ENCODE data around the gene MYBPH. TPM values are rescaled to one million over a fixed set of nuclear protein-coding genes. Genes with fewer than 3 reads are reported as not detected.

MYBPH gene
- polyA plus RNA-seq, 3 donors from 2014 or later, result not detected

DNA sequence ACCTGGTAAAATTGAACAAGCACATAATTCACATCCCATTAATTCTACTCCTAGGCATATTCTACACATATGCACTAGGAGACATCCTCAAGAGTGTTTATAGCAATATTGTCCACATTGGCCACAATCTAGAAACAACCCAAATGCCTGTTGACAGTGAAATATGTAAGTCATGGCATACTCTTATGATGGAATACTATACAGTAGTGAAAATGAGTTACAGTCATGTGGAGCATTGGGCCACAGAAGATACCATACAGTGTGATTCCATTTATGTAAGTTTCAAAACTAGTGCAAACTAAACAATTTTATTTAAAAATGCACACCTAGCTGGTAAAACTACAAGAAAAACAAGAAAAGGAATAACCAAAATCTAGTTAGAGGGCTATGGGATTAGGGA is 34.7 kb upstream of the MYBPH start:
- H3K4me3 Mint-ChIP-seq, result no peak overlapping the region

DNA sequence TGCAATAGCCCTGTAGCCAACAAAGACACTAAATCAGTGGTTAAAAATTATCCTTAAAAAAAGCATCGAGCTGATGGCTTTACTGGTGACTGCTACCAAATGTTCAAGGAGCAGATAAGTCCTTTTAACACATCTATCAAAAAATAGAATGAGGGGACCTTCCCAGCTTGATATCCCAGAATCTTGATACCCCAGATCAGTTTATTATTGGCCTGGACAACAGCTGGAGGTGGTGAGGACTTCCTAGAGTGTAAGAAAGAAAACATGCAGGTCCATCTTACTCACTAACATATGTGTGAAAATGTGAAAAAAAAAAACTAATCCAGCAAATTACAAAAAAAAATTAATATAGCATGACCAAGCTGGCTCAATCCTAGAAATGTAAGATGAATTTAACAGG is 32.6 kb upstream of the MYBPH start:
- Mint-ChIP-seq H3K27ac (no peak overlapping the region), H3K4me1 (no peaks in the 10 kb centered on the region), H3K27me3 (ENCODE audit: low read depth in 3 of 3) (peaks cover 2 to 3% (median 3%) of the 10 kb centered on the region in 3 donors), H3K9me3 (no peaks in the 10 kb centered on the region), H3K4me3 (no peak overlapping the region), H3K36me3 (no peaks in the 10 kb centered on the region)
- DNase-seq, result no peak

More for the DNA sequence above, 34.7 kb upstream of the MYBPH start:
- Mint-ChIP-seq H3K4me1 (no peaks in the 10 kb centered on the region), H3K9me3 (no peaks in the 10 kb centered on the region), H3K27ac (no peak overlapping the region), H3K36me3 (no peaks in the 10 kb centered on the region), H3K27me3 (ENCODE audit: low read depth in 3 of 3) (peaks cover 0 to 8% (median 5%) of the 10 kb centered on the region in 3 donors)
- no peak for DNase-seq

DNA sequence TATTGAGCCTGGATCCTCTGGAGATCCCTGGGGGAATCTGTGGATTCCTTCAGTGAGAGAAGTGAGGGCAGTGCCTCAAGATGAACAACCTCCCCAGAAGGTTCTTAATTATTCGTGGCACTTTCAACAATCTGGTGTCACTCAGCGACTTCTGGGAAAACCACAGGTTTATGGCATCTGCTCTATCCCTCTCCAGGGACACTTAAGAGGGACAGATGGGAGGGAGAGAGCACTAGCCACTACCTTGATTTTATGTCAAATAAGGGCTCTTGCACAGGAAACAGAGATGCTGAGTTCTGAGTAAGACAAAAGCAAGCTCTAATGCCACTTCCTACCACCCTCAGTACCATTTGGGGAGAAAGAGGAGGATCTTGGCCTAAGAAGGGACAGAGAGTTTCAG is 32.1 kb upstream of the MYBPH start:
- Mint-ChIP-seq H3K27ac (no peak overlapping the region), H3K4me1 (no peaks in the 10 kb centered on the region), H3K36me3 (no peaks in the 10 kb centered on the region), H3K4me3 (no peak overlapping the region), H3K27me3 (ENCODE audit: low read depth in 3 of 3) (peaks cover 2 to 3% (median 3%) of the 10 kb centered on the region in 3 donors), H3K9me3 (no peaks in the 10 kb centered on the region)
- no peak for DNase-seq

DNA sequence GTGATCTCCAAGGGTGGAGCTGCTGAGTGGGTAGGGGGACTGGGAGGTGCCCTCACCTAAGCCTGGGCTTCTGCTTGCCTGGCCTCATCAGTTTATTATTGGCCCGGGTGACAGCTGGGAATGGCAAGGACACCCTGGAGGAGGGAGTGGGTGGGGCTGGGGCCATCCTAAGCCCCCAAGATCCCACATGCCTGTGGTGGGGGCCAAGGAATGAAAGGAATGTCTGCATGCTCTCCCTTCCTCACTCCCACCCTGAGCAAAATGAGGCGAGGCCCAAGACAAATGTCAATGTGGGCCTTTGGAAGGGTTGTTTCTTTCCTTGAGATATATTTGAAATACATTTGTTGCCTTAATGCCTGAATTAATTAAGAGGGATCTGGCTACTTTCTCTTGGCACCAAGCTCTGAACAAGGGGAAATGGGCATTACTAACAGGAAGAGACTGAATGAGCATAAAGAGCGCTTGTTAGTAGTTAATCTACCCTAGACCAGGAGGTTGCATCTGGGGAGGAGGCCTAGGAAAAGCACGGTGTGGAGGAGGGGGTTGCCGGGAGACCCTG is 30.6 kb upstream of the MYBPH start:
- H3K27me3 Mint-ChIP-seq (ENCODE audit: low read depth in 3 of 3), result peaks cover 3 to 5% (median 3%) of the 10 kb centered on the region in 3 donors
- H3K4me3 Mint-ChIP-seq, result no peak overlapping the region
- DNase-seq, result no peak
- H3K27ac Mint-ChIP-seq, result no peak overlapping the region
- H3K4me1 Mint-ChIP-seq, result no peaks in the 10 kb centered on the region
- H3K9me3 Mint-ChIP-seq, result no peaks in the 10 kb centered on the region
- no peaks in the 10 kb centered on the region for H3K36me3 Mint-ChIP-seq

DNA sequence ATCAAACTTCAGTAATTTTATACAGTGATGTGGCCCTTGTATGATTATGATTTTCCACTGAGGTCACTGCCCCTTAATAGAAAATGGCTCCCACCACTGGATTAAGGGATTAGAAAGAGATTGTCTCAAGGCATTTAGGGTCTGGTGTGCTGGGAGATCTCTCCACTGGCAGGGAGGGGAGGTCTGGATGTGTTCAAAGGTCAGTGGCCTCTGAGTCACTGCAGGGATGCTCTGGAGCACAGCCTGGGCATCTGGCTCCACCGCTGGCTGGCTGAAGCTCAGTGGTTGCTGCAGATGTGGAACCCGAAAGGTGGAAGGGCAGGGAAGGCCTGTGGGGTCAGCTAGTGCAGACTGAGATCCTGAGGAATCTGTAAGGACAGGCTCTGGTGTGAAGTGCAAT is 29.1 kb upstream of the MYBPH start:
- no peaks in the 10 kb centered on the region for H3K9me3 Mint-ChIP-seq
- H3K4me3 Mint-ChIP-seq, result no peak overlapping the region
- no peaks in the 10 kb centered on the region for H3K36me3 Mint-ChIP-seq
- DNase-seq, result no peak
- no peaks in the 10 kb centered on the region for H3K4me1 Mint-ChIP-seq
- H3K27ac Mint-ChIP-seq, result no peak overlapping the region
- H3K27me3 Mint-ChIP-seq (ENCODE audit: low read depth in 3 of 3), result peaks cover 0 to 7% (median 5%) of the 10 kb centered on the region in 3 donors

DNA sequence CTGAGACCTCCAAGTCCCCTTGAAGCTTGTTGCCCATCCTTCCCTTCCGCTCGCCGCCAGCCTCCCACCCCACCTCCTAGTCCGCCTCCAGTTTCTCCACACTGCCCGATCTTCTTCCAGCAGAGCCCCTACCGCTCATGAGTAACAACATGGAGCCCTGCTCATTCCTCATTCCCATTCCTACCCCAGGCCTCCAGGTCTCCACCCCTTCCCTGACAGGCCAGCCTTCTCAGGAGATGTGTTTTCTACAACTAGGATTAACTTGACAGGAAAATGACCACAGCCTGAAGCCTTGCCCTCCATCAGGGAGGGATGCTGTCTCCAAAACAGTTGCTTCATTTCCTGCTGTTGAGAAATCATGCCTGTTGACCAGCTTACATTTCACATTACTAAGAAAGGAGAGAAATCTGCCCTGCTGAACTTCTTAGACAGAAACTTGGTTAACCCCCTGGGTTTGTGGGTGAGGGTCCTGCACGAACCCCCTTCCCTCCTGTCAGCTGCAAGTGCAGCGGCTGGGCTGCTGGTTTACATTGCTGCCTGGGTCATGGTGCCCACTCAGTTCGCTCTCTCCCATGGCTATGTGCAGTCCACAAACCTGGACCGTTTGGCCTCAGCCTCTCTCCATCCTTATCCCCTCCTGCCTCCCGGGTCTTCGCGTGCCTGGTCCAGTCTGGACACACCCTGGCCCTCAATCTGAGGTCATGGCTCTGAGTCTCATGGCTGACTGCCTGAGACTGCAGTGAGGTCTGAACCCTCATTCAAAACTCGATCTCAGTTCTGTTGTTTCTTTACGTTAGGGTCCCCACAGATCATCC is 27.0 kb upstream of the MYBPH start:
- Mint-ChIP-seq H3K36me3 (no peaks in the 10 kb centered on the region), H3K27ac (no peak overlapping the region), H3K4me3 (no peak overlapping the region), H3K4me1 (no peaks in the 10 kb centered on the region), H3K9me3 (no peaks in the 10 kb centered on the region), H3K27me3 (ENCODE audit: low read depth in 3 of 3) (peaks cover 0 to 10% (median 5%) of the 10 kb centered on the region in 3 donors)
- no peak for DNase-seq

DNA sequence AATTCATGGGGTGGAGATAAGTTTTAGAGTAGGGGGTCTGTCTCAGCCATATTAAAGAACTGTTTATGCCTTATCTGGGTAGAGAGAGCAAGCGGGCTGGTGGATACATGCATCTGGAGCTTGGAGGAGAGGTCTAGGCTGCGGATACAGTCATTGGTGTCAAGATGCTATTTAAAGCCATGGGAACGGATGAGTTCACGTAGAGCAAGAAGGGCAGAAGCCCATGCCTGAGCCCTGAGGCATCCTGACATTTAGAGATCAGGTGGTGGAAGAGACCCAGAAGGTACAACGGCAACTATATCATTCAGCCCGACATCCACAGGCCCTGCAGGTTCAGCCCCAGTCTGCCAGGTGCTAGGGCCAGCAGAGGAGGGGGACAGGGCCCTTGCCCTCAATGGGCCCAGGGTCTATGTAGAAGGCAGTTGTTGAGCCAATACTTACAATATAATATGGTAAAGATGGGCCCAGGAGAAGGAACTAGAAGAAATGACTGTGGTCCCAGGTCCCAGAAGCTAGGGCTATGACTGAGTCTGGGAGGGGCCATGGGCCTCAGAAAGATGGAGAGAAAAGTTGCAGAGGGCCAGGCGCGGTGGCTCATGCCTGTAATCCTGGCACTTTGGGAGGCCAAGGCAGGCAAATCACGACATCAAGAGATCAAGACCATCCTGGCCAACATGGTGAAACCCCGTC is 26.0 kb upstream of the MYBPH start:
- H3K9me3 Mint-ChIP-seq, result no peaks in the 10 kb centered on the region
- no peaks in the 10 kb centered on the region for H3K4me1 Mint-ChIP-seq
- H3K4me3 Mint-ChIP-seq, result no peak overlapping the region
- H3K27me3 Mint-ChIP-seq (ENCODE audit: low read depth in 3 of 3), result peaks cover 0 to 10% (median 5%) of the 10 kb centered on the region in 3 donors
- no peaks in the 10 kb centered on the region for H3K36me3 Mint-ChIP-seq
- no peak overlapping the region for H3K27ac Mint-ChIP-seq
- DNase-seq, result no peak

DNA sequence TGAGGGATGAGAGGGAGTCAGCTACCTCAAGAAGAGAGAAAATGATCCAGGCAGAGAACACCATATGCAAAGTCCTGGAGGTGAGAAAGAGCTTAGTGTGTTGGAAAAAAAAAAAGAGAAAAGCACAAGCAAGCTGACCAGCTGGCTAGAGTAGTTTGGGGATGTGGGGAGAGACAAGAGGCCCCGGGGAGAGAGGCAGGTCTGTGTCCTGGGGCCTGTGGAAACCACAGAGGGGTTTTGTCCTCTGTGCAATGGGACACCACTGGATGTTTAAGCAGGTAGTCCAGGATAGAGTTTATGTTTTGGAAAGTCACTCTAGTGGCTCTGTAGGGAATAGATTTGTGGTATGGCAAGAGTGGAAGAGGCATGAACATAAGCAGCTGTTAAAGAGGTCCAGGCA is 25.3 kb upstream of the MYBPH start:
- H3K9me3 Mint-ChIP-seq, result no peaks in the 10 kb centered on the region
- no peak for DNase-seq
- no peak overlapping the region for H3K4me3 Mint-ChIP-seq
- H3K27me3 Mint-ChIP-seq (ENCODE audit: low read depth in 3 of 3), result peaks cover 0 to 10% (median 5%) of the 10 kb centered on the region in 3 donors
- H3K27ac Mint-ChIP-seq, result no peak overlapping the region
- H3K4me1 Mint-ChIP-seq, result no peaks in the 10 kb centered on the region
- H3K36me3 Mint-ChIP-seq, result no peaks in the 10 kb centered on the region

DNA sequence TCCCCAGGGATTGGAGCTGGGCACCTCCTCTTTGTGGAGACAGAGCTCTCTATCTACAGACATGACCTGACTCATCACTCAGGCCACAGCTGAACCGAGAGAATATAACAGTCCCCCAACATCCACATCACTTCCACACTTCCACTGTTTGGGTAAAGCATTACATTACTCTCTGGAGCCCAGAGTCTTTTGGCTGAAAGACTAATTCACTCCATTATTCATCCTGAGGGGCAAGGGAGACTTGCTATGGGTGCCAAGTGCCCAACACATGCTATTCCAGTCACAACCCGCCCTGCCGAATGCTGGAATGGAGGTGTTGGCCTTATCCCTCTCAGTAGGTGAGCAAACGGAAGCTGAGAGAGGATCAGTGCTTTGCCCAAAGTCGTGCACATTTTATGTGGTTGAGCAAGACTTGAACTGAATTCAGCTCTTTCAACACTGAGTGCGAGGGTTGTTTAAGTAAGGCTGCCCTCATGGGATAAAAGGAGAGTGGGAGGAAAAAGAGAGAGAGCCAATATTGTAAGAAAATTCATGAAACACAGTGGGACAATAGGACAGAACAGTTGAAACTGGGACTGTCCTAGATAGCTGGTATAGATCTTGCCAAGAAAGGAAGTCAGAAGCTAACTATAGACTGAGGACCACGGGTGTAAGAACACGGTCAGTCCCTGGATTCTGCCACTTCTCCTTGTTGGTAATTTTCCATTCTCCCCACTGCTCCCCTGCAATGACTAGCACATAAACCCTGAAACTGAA is 24.4 kb upstream of the MYBPH start:
- Mint-ChIP-seq H3K4me1 (no peaks in the 10 kb centered on the region), H3K27me3 (ENCODE audit: low read depth in 3 of 3) (peaks cover 0 to 12% (median 6%) of the 10 kb centered on the region in 3 donors), H3K9me3 (no peaks in the 10 kb centered on the region), H3K27ac (no peak overlapping the region), H3K36me3 (no peaks in the 10 kb centered on the region), H3K4me3 (no peak overlapping the region)
- DNase-seq, result no peak

DNA sequence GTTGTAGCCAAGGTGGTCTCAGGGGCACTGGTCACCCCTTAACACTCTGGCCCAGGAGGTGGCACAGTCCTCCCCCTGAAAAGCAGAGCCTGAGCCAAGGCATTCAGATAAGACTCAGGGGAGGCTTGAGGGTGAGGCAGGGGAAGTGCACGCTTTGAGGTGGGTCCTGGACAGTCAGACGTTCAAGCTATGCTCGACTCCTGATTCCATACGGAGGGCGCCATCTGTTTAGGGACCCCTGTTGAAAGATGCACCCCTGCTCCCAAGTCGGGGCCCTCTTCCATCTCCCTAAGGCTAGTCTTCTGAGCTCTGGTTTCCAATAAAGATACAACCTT is 23.8 kb upstream of the MYBPH start:
- DNase-seq, result no peak
- Mint-ChIP-seq H3K4me3 (no peak overlapping the region), H3K27ac (no peak overlapping the region), H3K36me3 (no peaks in the 10 kb centered on the region), H3K4me1 (no peaks in the 10 kb centered on the region), H3K9me3 (no peaks in the 10 kb centered on the region), H3K27me3 (ENCODE audit: low read depth in 3 of 3) (peaks cover 0 to 12% (median 6%) of the 10 kb centered on the region in 3 donors)

DNA sequence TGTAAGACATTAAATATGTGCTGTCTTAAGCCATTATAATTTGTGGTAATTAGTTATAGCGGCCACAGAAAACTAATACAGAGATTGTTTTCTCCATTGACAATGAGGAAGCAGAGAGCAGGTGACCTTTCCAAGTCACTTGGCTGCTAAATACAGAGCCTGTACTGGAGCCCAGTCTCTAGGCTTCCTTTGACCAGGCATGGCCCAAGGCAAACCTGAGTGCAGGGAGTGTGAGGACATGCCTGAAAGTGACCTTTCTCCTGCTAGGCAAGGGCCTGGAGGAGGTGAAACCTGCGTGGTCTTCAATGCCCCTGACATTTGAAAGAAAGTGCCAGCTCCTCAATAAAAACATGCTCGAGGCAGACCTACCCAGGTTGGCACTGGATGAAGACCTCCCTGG is 23.4 kb upstream of the MYBPH start:
- no peak overlapping the region for H3K27ac Mint-ChIP-seq
- no peaks in the 10 kb centered on the region for H3K9me3 Mint-ChIP-seq
- no peaks in the 10 kb centered on the region for H3K4me1 Mint-ChIP-seq
- DNase-seq, result no peak
- no peak overlapping the region for H3K4me3 Mint-ChIP-seq
- no peaks in the 10 kb centered on the region for H3K36me3 Mint-ChIP-seq
- H3K27me3 Mint-ChIP-seq (ENCODE audit: low read depth in 3 of 3), result peaks cover 0 to 12% (median 6%) of the 10 kb centered on the region in 3 donors

DNA sequence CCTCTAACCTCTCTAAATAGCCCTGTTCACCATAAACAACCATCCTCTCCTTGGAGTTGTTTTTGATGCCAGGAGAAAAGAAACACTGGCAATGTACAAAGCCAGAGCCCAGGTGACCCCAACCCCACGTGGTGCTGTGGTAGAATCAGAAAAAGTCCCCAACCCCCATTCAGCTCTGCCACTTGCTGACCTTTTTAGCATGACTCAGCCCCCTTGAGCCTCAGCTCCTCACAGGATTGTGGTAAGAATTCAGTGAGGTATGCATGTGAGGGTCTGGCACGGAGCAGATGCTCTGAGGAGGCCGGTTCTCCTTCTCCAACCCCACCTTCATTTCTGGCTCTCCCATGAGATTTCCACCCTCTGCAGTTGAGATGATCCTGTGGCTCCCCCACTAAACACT is 22.0 kb upstream of the MYBPH start:
- H3K27me3 Mint-ChIP-seq (ENCODE audit: low read depth in 3 of 3), result peaks cover 0 to 12% (median 3%) of the 10 kb centered on the region in 3 donors
- no peaks in the 10 kb centered on the region for H3K9me3 Mint-ChIP-seq
- H3K36me3 Mint-ChIP-seq, result no peaks in the 10 kb centered on the region
- DNase-seq, result no peak
- H3K4me3 Mint-ChIP-seq, result no peak overlapping the region
- no peak overlapping the region for H3K27ac Mint-ChIP-seq
- no peaks in the 10 kb centered on the region for H3K4me1 Mint-ChIP-seq

DNA sequence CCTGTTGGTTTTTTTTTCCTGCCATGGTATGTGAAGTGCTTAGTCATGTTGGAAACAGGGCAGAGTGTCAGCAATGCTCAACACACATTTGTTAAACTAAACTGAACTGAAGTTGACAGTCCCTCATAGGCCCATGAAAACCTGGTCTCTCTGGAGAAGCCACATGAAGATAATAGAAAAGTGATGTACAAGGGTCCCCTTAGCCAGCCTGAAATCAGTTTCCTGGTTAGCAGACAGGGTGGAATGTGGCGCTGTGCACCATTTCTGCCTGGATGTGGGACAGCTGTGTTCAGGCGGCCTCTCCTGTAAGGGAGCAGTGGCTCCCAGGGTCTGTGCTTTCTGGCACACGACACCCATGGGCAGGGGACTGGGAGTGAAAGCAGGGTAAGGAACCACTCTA is 20.7 kb upstream of the MYBPH start:
- H3K9me3 Mint-ChIP-seq, result no peaks in the 10 kb centered on the region
- no peaks in the 10 kb centered on the region for H3K36me3 Mint-ChIP-seq
- H3K27ac Mint-ChIP-seq, result no peak overlapping the region
- H3K4me3 Mint-ChIP-seq, result no peak overlapping the region
- no peak for DNase-seq
- H3K4me1 Mint-ChIP-seq, result no peaks in the 10 kb centered on the region
- H3K27me3 Mint-ChIP-seq (ENCODE audit: low read depth in 3 of 3), result peaks cover 0 to 10% (median 1%) of the 10 kb centered on the region in 3 donors

DNA sequence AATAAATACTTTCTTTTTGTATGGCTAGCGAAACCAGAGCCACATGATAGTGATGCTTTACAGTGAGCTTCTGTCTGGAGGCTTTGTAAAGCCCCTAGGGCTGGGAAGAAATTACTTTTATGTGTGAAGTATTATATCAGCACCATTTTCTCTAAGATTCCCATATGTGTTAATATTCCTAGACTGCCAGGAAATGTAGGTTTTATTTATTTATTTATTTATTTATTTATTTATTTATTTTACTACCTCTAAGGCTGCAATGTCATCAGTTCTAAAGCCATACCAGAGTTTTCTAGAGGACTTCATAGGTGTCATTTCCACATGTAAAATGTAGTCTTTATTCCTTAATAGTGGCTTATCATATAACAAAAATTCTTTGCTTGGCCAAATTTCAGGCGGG is 15.3 kb upstream of the MYBPH start:
- H3K9me3 Mint-ChIP-seq, result no peaks in the 10 kb centered on the region
- H3K4me1 Mint-ChIP-seq, result no peaks in the 10 kb centered on the region
- no peak overlapping the region for H3K27ac Mint-ChIP-seq
- H3K27me3 Mint-ChIP-seq (ENCODE audit: low read depth in 3 of 3), result peaks cover 5 to 7% (median 5%) of the 10 kb centered on the region in 3 donors
- H3K36me3 Mint-ChIP-seq, result no peaks in the 10 kb centered on the region
- DNase-seq, result no peak
- H3K4me3 Mint-ChIP-seq, result no peak overlapping the region

Data from immature natural killer cell (primary cell).